GM12874 (cell line): Measurements from ENCODE around the gene FOXP4.

Experiments used
- CTCF ChIP-seq: IDR thresholded peaks from 2 replicates; pipeline ENCODE4 v1.5.1; 2011; ENCODE audit warnings: low read depth, mild to moderate bottlenecking, control low read depth, low read length, moderate library complexity; ENCODE audit not compliant: insufficient read depth

Gene FOXP4

GRCh38 chr6:41607036-41607435 is 60.9 kb downstream of the FOXP4 start:
- no peak for TF ChIP-seq CTCF

- TF ChIP-seq CTCF: no peak
Observed at GRCh38 chr6:41607736-41608135, 61.6 kb downstream of the FOXP4 start.

- no peak for TF ChIP-seq CTCF
Observed at GRCh38 chr6:41608443-41609151, 62.4 kb downstream of the FOXP4 start.

- no peak for TF ChIP-seq CTCF
Observed at GRCh38 chr6:41614715-41615114, 68.5 kb downstream of the FOXP4 start.

- no peak for TF ChIP-seq CTCF
Observed at GRCh38 chr6:41615311-41615710, 69.1 kb downstream of the FOXP4 start.

GRCh38 chr6:41618598-41618997 is 72.4 kb downstream of the FOXP4 start:
- no peak for TF ChIP-seq CTCF

- no peak for TF ChIP-seq CTCF
Observed at GRCh38 chr6:41621367-41621766, 75.2 kb downstream of the FOXP4 start.
